Measurements from ENCODE around the gene ARAP2.

The ARAP2 gene

DNA sequence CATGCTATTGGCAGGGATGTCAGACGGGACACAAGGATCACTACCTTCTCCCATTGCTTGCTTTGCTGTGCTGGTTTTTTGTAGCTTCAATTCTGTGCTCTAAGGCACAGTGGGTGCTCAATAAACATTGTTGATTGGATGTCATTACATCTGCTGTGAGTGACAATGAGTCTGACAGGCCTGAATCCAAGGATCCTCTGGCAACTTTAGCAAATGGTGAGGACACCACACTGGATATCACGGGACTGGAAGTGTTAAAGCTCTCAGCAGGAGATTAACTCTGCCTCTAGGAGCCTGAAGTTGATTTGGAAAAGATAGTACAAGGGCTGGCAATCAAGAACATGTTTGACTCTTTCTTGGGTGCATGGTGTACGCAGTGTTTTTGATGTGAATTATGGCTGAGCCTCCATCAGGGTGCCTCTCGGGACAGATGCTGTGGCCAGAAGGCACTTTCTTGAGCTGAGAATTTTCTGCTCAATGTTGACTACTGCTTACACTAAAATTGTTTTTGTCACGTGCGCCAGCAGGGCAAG lies 217.9 kb downstream of the ARAP2 start:
- no peak for DNase-seq

DNA sequence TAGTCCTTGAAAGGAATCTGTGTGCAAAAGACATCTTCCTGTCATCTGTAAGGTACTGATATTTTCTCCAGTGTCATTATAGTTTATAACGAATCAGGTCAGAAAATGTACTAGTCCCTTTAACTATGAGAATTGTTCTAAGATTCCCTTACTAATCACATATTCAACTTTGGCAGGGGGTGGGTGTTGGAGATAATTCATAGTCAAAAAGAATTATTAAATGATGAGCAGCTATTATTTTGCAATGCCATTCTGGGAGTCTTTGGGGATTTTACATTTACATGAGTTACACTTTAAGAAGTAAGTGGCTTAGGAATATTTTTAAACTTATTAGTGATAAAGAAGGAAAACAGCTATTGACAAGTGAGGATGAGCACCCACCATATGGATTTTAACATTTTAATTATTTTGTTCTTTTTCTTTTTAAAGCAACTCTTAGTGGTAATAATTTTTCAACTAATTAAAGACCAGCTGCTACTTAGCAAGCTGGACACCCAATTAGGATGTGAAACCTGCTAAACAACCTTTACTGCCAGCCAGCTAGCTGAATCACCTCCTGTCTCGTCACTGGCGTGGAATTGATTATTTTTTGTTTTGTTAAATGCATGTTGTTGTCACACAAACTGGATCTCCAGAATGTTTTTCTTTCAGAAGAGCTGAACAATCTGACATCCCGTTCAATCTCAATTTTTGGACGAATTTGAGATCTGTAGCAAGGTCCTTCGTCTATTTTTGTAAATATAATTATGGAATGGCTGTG lies 219.2 kb downstream of the ARAP2 start:
- no peak for DNase-seq

DNA sequence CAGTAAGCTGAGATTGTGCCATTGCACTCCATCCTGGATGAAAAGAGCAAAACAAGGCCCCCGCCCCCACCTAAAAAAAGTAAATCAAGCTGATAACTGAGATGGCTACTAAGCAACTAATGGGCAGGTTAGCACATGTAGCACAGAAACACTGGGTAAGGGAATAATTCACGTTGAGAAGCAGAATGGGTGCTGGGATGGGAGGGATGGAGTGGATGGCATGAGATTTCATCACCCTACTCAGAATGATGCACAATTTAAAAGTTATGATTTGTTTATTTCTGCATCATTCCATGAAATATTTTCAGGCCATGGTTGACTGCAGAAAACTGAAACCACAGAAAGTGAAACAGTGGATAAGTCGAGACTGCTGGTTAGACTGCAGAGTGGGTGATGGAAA lies 224.0 kb downstream of the ARAP2 start:
- DNase-seq, result no peak

Data from activated naive CD4-positive, alpha-beta T cell treated with Interleukin-2 at 50 U/mL for 16 hours (primary cell).